Stimulated activated CD4-positive, alpha-beta T cell treated with anti-CD3 and anti-CD28 coated beads, Interleukin-12 subunit alpha, Interleukin-12 subunit beta, amount 100 ng/mL, for 24 hours (primary cell): ENCODE data around the gene TBC1D12.
"Not testable (repeated sequence)": the region's sequence is repeated elsewhere in the genome, so short reads cannot be mapped to it uniquely, and the experiment has no call there.

Experiments
- DNase-seq, 2 experiments: peaks; one replicate each; pipeline ENCODE4 v3.0.0-alpha.2; 2020; ENCODE audit warnings: low read depth in 2 of 2

The TBC1D12 gene

GRCh38 chr10:94402204-94402842 lies at the start of gene TBC1D12:
TSS of gene TBC1D12 (plus strand) at chr10:94402541. CDS start at chr10:94402614, 73 bp downstream.
- DNase-seq: peak in 1 of 2 experiments; percentile 30

- no peak for DNase-seq
Measured at GRCh38 chr10:94353336-94353735, 49.0 kb upstream of the TBC1D12 start.

GRCh38 chr10:94355841-94356240 lies 46.5 kb upstream of the TBC1D12 start:
- no peak for DNase-seq

- DNase-seq: no peak
Measured at GRCh38 chr10:94357193-94357592, 45.1 kb upstream of the TBC1D12 start.

GRCh38 chr10:94358480-94358879 lies 43.9 kb upstream of the TBC1D12 start:
- DNase-seq: no peak

GRCh38 chr10:94361171-94361794 lies 41.1 kb upstream of the TBC1D12 start:
- DNase-seq: no peak

GRCh38 chr10:94362360-94363250 lies 39.7 kb upstream of the TBC1D12 start, which contains the start of gene NOC3L:
TSS of gene NOC3L (minus strand) at chr10:94362939. CDS start at chr10:94362838, 101 bp downstream.
- peak; percentile 95 to 98 for DNase-seq

GRCh38 chr10:94363251-94363565 lies 39.1 kb upstream of the TBC1D12 start:
- DNase-seq: no peak

- no peak for DNase-seq
Measured at GRCh38 chr10:94364482-94364881, 37.9 kb upstream of the TBC1D12 start.

GRCh38 chr10:94366382-94366781 lies 36.0 kb upstream of the TBC1D12 start:
- DNase-seq: no peak

GRCh38 chr10:94370501-94370900 lies 31.8 kb upstream of the TBC1D12 start:
- no peak for DNase-seq

- DNase-seq: no peak
Measured at GRCh38 chr10:94375374-94375773, 27.0 kb upstream of the TBC1D12 start.

- no peak for DNase-seq
Measured at GRCh38 chr10:94376865-94377264, 25.5 kb upstream of the TBC1D12 start.

GRCh38 chr10:94383530-94383929 lies 18.8 kb upstream of the TBC1D12 start:
- no peak for DNase-seq

GRCh38 chr10:94385733-94386132 lies 16.6 kb upstream of the TBC1D12 start:
- not testable (repeated sequence) for DNase-seq

GRCh38 chr10:94392117-94392516 lies 10.2 kb upstream of the TBC1D12 start:
- DNase-seq: not testable (repeated sequence)

GRCh38 chr10:94397549-94398370 lies 4.6 kb upstream of the TBC1D12 start:
- DNase-seq: no peak

- DNase-seq: no peak
Measured at GRCh38 chr10:94398762-94399161, 3.6 kb upstream of the TBC1D12 start.

- DNase-seq: no peak
Measured at GRCh38 chr10:94402843-94403379, 570 bp downstream of the TBC1D12 start.

GRCh38 chr10:94403380-94404213 lies 1.3 kb downstream of the TBC1D12 start:
- DNase-seq: no peak

GRCh38 chr10:94405406-94405805 lies 3.1 kb downstream of the TBC1D12 start:
- no peak for DNase-seq
